ENCODE measurements around the gene SWAP70.

The SWAP70 gene

GRCh38 chr11:9645881-9646280 is 18.0 kb upstream of the SWAP70 start:
- no peak overlapping the region for H3K27ac ChIP-seq (ENCODE audit: low read depth, low read length)
- H3K9me3 ChIP-seq (ENCODE audit: control insufficient read depth in 1 of 2, low read length in 2 of 2) = peaks cover 0 to 4% of the 10 kb centered on the region in 2 donors
- H3K36me3 ChIP-seq (ENCODE audit: control insufficient read depth in 1 of 2, insufficient read depth in 2 of 2, low read length in 2 of 2) = no peaks in the 10 kb centered on the region
- no peak overlapping the region for H3K9ac ChIP-seq (ENCODE audit: low read depth in 1 of 2, low read length in 2 of 2)
- H3K4me1 ChIP-seq (ENCODE audit: control insufficient read depth in 1 of 2, insufficient read depth in 2 of 2, low read length in 2 of 2) = peaks cover 8 to 14% of the 10 kb centered on the region in 2 donors
- H3K4me3 ChIP-seq (ENCODE audit: low read depth in 1 of 2, low read length in 2 of 2) = no peak overlapping the region
- no peaks in the 10 kb centered on the region for H3K27me3 ChIP-seq (ENCODE audit: control insufficient read depth in 1 of 2, insufficient read depth in 2 of 2, low read length in 2 of 2)

- H3K36me3 ChIP-seq (ENCODE audit: control insufficient read depth in 1 of 2, insufficient read depth in 2 of 2, low read length in 2 of 2) = no peaks in the 10 kb centered on the region
- H3K27me3 ChIP-seq (ENCODE audit: control insufficient read depth in 1 of 2, insufficient read depth in 2 of 2, low read length in 2 of 2) = no peaks in the 10 kb centered on the region
- H3K4me1 ChIP-seq (ENCODE audit: control insufficient read depth in 1 of 2, insufficient read depth in 2 of 2, low read length in 2 of 2) = peaks cover 8 to 14% of the 10 kb centered on the region in 2 donors
- no peak overlapping the region for H3K9ac ChIP-seq (ENCODE audit: low read depth in 1 of 2, low read length in 2 of 2)
- H3K4me3 ChIP-seq (ENCODE audit: low read depth in 1 of 2, low read length in 2 of 2) = no peak overlapping the region
- H3K9me3 ChIP-seq (ENCODE audit: control insufficient read depth in 1 of 2, low read length in 2 of 2) = peaks cover 0 to 4% of the 10 kb centered on the region in 2 donors
- no peak overlapping the region for H3K27ac ChIP-seq (ENCODE audit: low read depth, low read length)
Measured at GRCh38 chr11:9646324-9646723, 17.6 kb upstream of the SWAP70 start.

GRCh38 chr11:9651481-9651880 is 12.4 kb upstream of the SWAP70 start:
- no peaks in the 10 kb centered on the region for H3K36me3 ChIP-seq (ENCODE audit: control insufficient read depth in 1 of 2, insufficient read depth in 2 of 2, low read length in 2 of 2)
- H3K9ac ChIP-seq (ENCODE audit: low read depth in 1 of 2, low read length in 2 of 2) = peak overlapping the region in 1 of 2 donors; percentile 14
- H3K4me3 ChIP-seq (ENCODE audit: low read depth in 1 of 2, low read length in 2 of 2) = no peak overlapping the region
- H3K27ac ChIP-seq (ENCODE audit: low read depth, low read length) = no peak overlapping the region
- H3K27me3 ChIP-seq (ENCODE audit: control insufficient read depth in 1 of 2, insufficient read depth in 2 of 2, low read length in 2 of 2) = no peaks in the 10 kb centered on the region
- H3K4me1 ChIP-seq (ENCODE audit: control insufficient read depth in 1 of 2, insufficient read depth in 2 of 2, low read length in 2 of 2) = peaks cover 10 to 14% of the 10 kb centered on the region in 2 donors
- H3K9me3 ChIP-seq (ENCODE audit: control insufficient read depth in 1 of 2, low read length in 2 of 2) = peaks cover 0 to 4% of the 10 kb centered on the region in 2 donors

- Histone ChIP-seq H3K36me3 (ENCODE audit: control insufficient read depth in 1 of 2, insufficient read depth in 2 of 2, low read length in 2 of 2) (no peaks in the 10 kb centered on the region), H3K27ac (ENCODE audit: low read depth, low read length) (no peak overlapping the region), H3K4me1 (ENCODE audit: control insufficient read depth in 1 of 2, insufficient read depth in 2 of 2, low read length in 2 of 2) (peaks cover 10 to 13% of the 10 kb centered on the region in 2 donors), H3K9me3 (ENCODE audit: control insufficient read depth in 1 of 2, low read length in 2 of 2) (peaks cover 0 to 4% of the 10 kb centered on the region in 2 donors), H3K4me3 (ENCODE audit: low read depth in 1 of 2, low read length in 2 of 2) (no peak overlapping the region), H3K27me3 (ENCODE audit: control insufficient read depth in 1 of 2, insufficient read depth in 2 of 2, low read length in 2 of 2) (no peaks in the 10 kb centered on the region), H3K9ac (ENCODE audit: low read depth in 1 of 2, low read length in 2 of 2) (no peak overlapping the region)
Measured at GRCh38 chr11:9651899-9652748, 11.8 kb upstream of the SWAP70 start.

GRCh38 chr11:9653871-9654270 is 10.0 kb upstream of the SWAP70 start:
- peaks cover 10 to 13% of the 10 kb centered on the region in 2 donors for H3K4me1 ChIP-seq (ENCODE audit: control insufficient read depth in 1 of 2, insufficient read depth in 2 of 2, low read length in 2 of 2)
- no peaks in the 10 kb centered on the region for H3K9me3 ChIP-seq (ENCODE audit: control insufficient read depth in 1 of 2, low read length in 2 of 2)
- H3K4me3 ChIP-seq (ENCODE audit: low read depth in 1 of 2, low read length in 2 of 2) = no peak overlapping the region
- H3K27me3 ChIP-seq (ENCODE audit: control insufficient read depth in 1 of 2, insufficient read depth in 2 of 2, low read length in 2 of 2) = no peaks in the 10 kb centered on the region
- H3K9ac ChIP-seq (ENCODE audit: low read depth in 1 of 2, low read length in 2 of 2) = no peak overlapping the region
- H3K36me3 ChIP-seq (ENCODE audit: control insufficient read depth in 1 of 2, insufficient read depth in 2 of 2, low read length in 2 of 2) = no peaks in the 10 kb centered on the region
- H3K27ac ChIP-seq (ENCODE audit: low read depth, low read length) = no peak overlapping the region

- no peaks in the 10 kb centered on the region for H3K9me3 ChIP-seq (ENCODE audit: control insufficient read depth in 1 of 2, low read length in 2 of 2)
- no peaks in the 10 kb centered on the region for H3K36me3 ChIP-seq (ENCODE audit: control insufficient read depth in 1 of 2, insufficient read depth in 2 of 2, low read length in 2 of 2)
- peaks cover 6 to 9% of the 10 kb centered on the region in 2 donors for H3K4me1 ChIP-seq (ENCODE audit: control insufficient read depth in 1 of 2, insufficient read depth in 2 of 2, low read length in 2 of 2)
- no peak overlapping the region for H3K4me3 ChIP-seq (ENCODE audit: low read depth in 1 of 2, low read length in 2 of 2)
- no peaks in the 10 kb centered on the region for H3K27me3 ChIP-seq (ENCODE audit: control insufficient read depth in 1 of 2, insufficient read depth in 2 of 2, low read length in 2 of 2)
- H3K9ac ChIP-seq (ENCODE audit: low read depth in 1 of 2, low read length in 2 of 2) = no peak overlapping the region
- H3K27ac ChIP-seq (ENCODE audit: low read depth, low read length) = no peak overlapping the region
Measured at GRCh38 chr11:9656864-9657263, 7.0 kb upstream of the SWAP70 start.

GRCh38 chr11:9657531-9657930 is 6.3 kb upstream of the SWAP70 start:
- H3K4me1 ChIP-seq (ENCODE audit: control insufficient read depth in 1 of 2, insufficient read depth in 2 of 2, low read length in 2 of 2) = peaks cover under 1 to 2% of the 10 kb centered on the region in 2 donors
- H3K9me3 ChIP-seq (ENCODE audit: control insufficient read depth in 1 of 2, low read length in 2 of 2) = no peaks in the 10 kb centered on the region
- H3K27me3 ChIP-seq (ENCODE audit: control insufficient read depth in 1 of 2, insufficient read depth in 2 of 2, low read length in 2 of 2) = no peaks in the 10 kb centered on the region
- no peak overlapping the region for H3K27ac ChIP-seq (ENCODE audit: low read depth, low read length)
- H3K36me3 ChIP-seq (ENCODE audit: control insufficient read depth in 1 of 2, insufficient read depth in 2 of 2, low read length in 2 of 2) = no peaks in the 10 kb centered on the region
- no peak overlapping the region for H3K4me3 ChIP-seq (ENCODE audit: low read depth in 1 of 2, low read length in 2 of 2)
- no peak overlapping the region for H3K9ac ChIP-seq (ENCODE audit: low read depth in 1 of 2, low read length in 2 of 2)

GRCh38 chr11:9660886-9661285 is 3.0 kb upstream of the SWAP70 start:
- H3K27ac ChIP-seq (ENCODE audit: low read depth, low read length) = no peak overlapping the region
- H3K4me3 ChIP-seq (ENCODE audit: low read depth in 1 of 2, low read length in 2 of 2) = no peak overlapping the region
- no peaks in the 10 kb centered on the region for H3K36me3 ChIP-seq (ENCODE audit: control insufficient read depth in 1 of 2, insufficient read depth in 2 of 2, low read length in 2 of 2)
- H3K9ac ChIP-seq (ENCODE audit: low read depth in 1 of 2, low read length in 2 of 2) = no peak overlapping the region
- H3K27me3 ChIP-seq (ENCODE audit: control insufficient read depth in 1 of 2, insufficient read depth in 2 of 2, low read length in 2 of 2) = no peaks in the 10 kb centered on the region
- peaks cover 4 to 6% of the 10 kb centered on the region in 2 donors for H3K4me1 ChIP-seq (ENCODE audit: control insufficient read depth in 1 of 2, insufficient read depth in 2 of 2, low read length in 2 of 2)
- H3K9me3 ChIP-seq (ENCODE audit: control insufficient read depth in 1 of 2, low read length in 2 of 2) = peaks cover 0 to 3% of the 10 kb centered on the region in 2 donors

GRCh38 chr11:9662273-9662672 is 1.6 kb upstream of the SWAP70 start:
- Histone ChIP-seq H3K9ac (ENCODE audit: low read depth in 1 of 2, low read length in 2 of 2) (no peak overlapping the region), H3K27ac (ENCODE audit: low read depth, low read length) (no peak overlapping the region), H3K4me3 (ENCODE audit: low read depth in 1 of 2, low read length in 2 of 2) (no peak overlapping the region), H3K4me1 (ENCODE audit: control insufficient read depth in 1 of 2, insufficient read depth in 2 of 2, low read length in 2 of 2) (peaks cover 4 to 6% of the 10 kb centered on the region in 2 donors), H3K36me3 (ENCODE audit: control insufficient read depth in 1 of 2, insufficient read depth in 2 of 2, low read length in 2 of 2) (no peaks in the 10 kb centered on the region), H3K27me3 (ENCODE audit: control insufficient read depth in 1 of 2, insufficient read depth in 2 of 2, low read length in 2 of 2) (no peaks in the 10 kb centered on the region), H3K9me3 (ENCODE audit: control insufficient read depth in 1 of 2, low read length in 2 of 2) (peaks cover 0 to 3% of the 10 kb centered on the region in 2 donors)

- no peaks in the 10 kb centered on the region for H3K27me3 ChIP-seq (ENCODE audit: control insufficient read depth in 1 of 2, insufficient read depth in 2 of 2, low read length in 2 of 2)
- peaks cover 4 to 6% of the 10 kb centered on the region in 2 donors for H3K4me1 ChIP-seq (ENCODE audit: control insufficient read depth in 1 of 2, insufficient read depth in 2 of 2, low read length in 2 of 2)
- peaks cover 0 to 3% of the 10 kb centered on the region in 2 donors for H3K9me3 ChIP-seq (ENCODE audit: control insufficient read depth in 1 of 2, low read length in 2 of 2)
- H3K36me3 ChIP-seq (ENCODE audit: control insufficient read depth in 1 of 2, insufficient read depth in 2 of 2, low read length in 2 of 2) = no peaks in the 10 kb centered on the region
- H3K9ac ChIP-seq (ENCODE audit: low read depth in 1 of 2, low read length in 2 of 2) = peak overlapping the region; percentile 71 to 90
- H3K4me3 ChIP-seq (ENCODE audit: low read depth in 1 of 2, low read length in 2 of 2) = peak overlapping the region; percentile 88 to 94
- peak overlapping the region; percentile 60 for H3K27ac ChIP-seq (ENCODE audit: low read depth, low read length)
Measured at GRCh38 chr11:9664276-9665171, 647 bp downstream of the SWAP70 start.

Data from duodenal mucosa (tissue), 2 donors.